HL-60 (cell line): ENCODE results near the gene FAM229A.

ENCODE experiments used
- CTCF ChIP-seq: IDR thresholded peaks from one replicate; pipeline ENCODE4 v1.5.1; 2011; ENCODE audit warnings: low read length, control low read depth, inconsistent platforms; ENCODE audit not compliant: insufficient read depth
- GABPA ChIP-seq: IDR thresholded peaks from 2 replicates; pipeline ENCODE4 v1.6.1; 2012; ENCODE audit warnings: low read depth
- POLR2AphosphoS5 ChIP-seq: IDR thresholded peaks from 2 replicates; pipeline ENCODE4 v1.6.1; 2012; ENCODE audit warnings: low read depth
- SPI1 ChIP-seq: IDR thresholded peaks from 2 replicates; pipeline ENCODE4 v1.6.1; 2012; ENCODE audit warnings: low read depth, mild to moderate bottlenecking, borderline replicate concordance
- TF ChIP-seq, protein P1 (sequence below): IDR thresholded peaks from 2 replicates; pipeline ENCODE4 v1.6.1; 2012; ENCODE audit warnings: low read depth; ENCODE audit not compliant: insufficient replicate concordance

GRCh38 chr1:32341186-32341757, 21.0 kb downstream of the FAM229A start:
- TF ChIP-seq CTCF, result no peak
- TF ChIP-seq POLR2AphosphoS5, result no peak
- TF ChIP-seq, protein P1, sequence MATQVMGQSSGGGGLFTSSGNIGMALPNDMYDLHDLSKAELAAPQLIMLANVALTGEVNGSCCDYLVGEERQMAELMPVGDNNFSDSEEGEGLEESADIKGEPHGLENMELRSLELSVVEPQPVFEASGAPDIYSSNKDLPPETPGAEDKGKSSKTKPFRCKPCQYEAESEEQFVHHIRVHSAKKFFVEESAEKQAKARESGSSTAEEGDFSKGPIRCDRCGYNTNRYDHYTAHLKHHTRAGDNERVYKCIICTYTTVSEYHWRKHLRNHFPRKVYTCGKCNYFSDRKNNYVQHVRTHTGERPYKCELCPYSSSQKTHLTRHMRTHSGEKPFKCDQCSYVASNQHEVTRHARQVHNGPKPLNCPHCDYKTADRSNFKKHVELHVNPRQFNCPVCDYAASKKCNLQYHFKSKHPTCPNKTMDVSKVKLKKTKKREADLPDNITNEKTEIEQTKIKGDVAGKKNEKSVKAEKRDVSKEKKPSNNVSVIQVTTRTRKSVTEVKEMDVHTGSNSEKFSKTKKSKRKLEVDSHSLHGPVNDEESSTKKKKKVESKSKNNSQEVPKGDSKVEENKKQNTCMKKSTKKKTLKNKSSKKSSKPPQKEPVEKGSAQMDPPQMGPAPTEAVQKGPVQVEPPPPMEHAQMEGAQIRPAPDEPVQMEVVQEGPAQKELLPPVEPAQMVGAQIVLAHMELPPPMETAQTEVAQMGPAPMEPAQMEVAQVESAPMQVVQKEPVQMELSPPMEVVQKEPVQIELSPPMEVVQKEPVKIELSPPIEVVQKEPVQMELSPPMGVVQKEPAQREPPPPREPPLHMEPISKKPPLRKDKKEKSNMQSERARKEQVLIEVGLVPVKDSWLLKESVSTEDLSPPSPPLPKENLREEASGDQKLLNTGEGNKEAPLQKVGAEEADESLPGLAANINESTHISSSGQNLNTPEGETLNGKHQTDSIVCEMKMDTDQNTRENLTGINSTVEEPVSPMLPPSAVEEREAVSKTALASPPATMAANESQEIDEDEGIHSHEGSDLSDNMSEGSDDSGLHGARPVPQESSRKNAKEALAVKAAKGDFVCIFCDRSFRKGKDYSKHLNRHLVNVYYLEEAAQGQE, result no peak
- no peak for TF ChIP-seq SPI1
- no peak for TF ChIP-seq GABPA
